ENCODE measurements around the gene FARP1.
A peak's percentile ranks its signal among the peaks of the same experiment; 100 is the strongest.

The FARP1 gene

DNA sequence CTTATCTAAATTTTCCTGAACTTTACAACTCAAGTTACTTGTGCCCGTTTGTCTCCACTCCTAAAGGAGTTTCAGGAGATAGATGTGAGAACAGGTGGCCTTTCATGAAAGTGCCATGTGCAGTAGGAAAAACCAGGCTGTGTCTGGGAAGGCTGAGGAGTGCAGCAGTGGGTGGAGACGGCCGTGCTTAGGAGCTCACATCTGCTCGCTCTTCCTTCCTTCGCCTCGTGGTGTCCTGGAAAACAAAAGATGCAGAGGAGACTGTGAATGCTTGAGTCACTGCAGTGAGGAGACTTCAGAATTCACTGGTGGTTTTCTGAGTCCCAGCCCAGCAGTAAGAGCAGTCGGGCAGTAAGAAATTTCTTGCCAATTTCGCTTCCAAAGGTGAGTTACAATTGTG, 172.6 kb downstream of the FARP1 start:
- peak; percentile 71 for DNase-seq

DNA sequence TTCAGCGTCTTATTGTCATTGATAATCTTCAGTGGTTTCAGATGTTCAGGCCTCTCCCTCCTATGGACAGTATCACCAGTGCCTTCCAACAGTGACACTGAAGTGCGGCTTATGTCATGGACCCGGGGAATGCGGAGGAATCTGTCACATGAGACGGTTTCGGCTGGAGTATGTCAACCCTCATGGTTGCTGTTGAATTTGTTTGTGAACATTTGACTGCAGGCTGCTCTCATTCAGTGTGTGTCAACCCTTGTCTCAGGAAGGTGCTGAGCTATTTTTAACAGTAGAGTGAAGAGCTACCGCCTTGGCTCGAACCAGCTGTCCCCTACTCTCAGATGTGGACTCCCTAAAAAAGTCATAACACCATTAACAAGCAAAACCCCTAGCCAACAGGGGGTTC, 173.0 kb downstream of the FARP1 start:
- DNase-seq, result no peak

DNA sequence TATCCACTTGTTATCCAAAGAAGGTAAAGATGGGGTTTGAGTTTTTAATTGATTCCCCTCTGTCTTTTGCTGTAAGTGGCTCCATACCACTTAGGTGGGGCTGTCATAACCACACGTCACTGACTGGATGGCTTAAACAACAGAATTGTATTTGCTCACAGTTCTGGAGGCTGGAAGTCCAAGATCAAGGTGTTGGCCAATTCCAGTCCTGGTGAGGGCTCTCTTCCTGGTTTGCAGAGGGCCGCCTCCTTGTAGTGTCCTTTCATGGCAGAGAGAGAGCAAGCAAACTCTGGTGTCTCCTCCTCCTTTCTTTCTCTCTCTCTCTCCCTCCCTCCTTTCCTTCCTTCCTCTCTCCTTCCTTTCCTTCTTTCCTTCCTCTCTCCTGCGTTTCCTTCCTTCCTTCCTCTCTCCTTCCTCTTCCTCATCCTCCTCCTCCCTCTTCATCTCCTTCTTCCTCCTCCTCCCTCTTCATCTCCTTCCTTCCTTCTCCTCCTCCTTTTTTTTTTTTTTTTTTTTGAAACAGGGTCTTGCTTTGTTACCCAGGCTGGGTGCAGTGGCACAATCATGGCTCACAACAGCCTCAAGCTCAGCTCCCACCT, 174.8 kb downstream of the FARP1 start:
- DNase-seq, result no peak

DNA sequence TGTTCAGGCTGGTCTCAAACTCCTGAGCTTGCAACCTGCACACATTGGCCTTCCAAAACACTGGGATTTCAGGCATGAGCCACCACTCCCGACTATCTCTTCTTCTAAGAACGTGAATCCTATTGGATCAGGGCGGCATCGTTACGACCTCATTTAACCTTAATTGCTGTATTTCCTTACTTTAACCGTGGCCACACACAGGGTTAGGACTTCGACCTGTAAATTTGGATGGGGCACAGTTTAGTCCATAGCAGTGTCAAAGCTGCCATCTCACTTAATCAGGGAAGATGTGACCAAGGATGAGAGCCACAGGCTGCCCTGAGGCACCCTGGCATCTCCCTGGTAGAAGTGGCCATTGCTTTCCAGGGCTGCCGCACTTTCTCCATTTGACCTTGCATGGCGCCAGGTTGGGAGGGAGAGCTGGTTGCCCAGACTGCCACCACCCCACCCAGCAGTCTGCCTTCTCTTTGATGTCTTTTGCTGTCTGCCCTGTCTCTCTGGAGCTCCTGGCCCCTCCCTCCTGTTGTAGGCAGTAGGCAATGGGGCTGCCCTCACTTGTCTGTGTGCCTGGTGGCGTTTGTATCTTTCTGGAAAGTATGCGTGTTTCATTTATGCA, 175.5 kb downstream of the FARP1 start:
- no peak for DNase-seq

DNA sequence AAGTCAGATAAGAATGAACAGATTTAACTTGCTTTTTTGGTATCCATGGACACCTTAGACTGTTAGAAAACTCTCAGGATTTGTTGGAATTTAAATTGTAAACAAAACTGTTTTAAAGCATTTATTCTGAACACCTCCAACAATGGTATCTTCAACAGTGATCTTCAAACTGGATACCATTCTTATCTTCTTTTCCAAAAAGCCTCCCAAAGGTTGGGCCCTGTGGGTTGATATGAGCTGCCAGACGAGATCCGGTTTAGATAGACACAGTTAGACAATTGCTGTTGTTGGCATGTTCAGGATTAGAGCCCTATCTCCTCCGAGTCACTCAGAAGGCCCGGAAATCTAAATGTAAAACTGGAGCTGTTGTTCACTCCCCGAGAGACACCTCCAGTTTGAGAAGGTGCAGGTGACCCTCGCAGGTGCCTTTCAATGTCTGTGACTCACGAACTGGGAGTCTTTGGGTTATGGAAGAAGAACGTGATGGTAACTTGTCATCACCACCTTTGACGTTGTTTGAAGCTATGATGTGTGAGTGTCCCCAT, 177.7 kb downstream of the FARP1 start:
- DNase-seq, result no peak

DNA sequence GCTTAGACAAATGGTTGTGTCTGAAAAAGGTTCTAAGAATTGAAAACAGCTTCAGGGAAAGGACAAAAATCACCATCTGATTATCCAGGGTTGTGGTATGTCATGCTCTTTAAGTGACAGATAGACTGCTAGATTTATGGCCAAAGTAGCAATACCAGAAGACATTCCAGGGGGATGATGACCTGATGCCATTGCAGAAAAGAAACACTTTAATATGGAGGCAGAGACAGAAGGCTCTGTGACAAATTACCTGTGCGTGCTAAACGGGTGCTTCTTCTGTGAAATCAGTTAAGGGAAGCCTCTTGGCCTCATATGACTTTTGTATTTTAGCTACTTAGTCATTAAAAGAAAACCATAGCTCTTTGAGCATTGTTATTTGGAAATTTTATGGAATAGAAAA, 178.5 kb downstream of the FARP1 start:
- no peak for DNase-seq

DNA sequence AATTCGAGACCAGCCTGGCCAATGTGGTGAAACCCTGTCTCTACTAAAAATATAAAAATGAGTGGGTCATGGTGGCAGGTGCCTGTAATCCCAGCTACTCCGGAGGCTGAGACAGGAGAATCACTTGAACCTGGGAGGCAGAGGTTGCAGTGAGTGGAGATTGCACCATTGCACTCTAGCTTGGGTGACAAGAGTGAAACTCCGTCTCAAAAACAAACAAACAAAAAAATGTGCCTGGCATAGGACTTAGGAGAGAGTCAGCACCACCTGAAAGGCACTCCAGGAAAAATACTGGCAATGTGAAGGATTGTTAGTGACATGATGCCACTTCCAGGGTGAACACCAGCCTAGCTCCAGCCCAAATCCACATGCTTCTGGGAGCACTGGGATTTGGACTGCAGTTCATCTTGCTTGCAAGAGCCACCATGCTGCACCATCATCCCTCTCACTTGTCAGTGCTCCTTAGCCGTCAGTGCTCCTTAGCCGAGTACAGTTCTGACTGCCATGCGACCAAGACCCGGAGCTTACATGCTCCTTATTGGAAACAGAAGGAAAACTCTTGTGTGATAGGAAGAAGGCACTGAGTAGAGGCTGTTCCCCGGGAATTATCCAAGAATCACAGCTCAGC, 179.3 kb downstream of the FARP1 start:
- no peak for DNase-seq

DNA sequence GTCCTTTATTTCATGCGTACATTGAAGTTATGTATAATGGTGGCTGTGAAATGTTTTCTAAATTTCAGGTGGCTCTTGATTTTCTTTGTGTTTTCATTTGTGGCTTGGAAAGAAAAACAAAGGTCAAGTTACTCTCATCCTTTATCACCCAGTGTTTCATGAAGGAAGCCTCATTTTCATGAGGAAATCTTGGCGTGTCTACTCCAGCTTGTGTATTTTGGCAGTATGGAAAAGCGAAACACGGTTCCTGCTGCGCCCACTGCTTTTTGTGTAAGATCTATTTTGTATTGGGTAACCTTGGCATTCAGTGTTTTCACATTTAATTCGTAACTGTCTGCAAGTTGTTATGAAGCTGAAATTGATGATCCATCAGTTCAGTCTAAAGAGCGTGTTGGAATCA, 181.2 kb downstream of the FARP1 start:
- DNase-seq, result no peak

DNA sequence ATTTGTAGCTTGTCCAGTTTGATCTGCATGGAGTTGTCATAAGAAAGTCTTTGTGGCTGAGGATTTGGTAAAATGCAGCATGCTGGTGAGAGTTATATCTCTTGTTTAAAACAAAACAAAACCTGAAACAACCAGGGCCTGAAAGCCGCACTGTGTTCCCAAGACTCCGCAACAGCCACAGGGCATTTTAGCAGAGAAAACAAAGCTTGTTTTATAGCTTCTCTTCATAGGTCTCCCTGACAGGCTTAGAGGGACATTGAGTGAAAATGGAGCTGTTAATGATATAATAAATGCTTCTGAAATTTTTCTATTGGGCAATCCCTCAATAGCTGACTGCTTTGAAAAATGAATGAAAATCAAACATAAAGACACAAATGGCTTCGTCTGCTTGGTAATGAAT, 182.8 kb downstream of the FARP1 start:
- DNase-seq, result no peak

DNA sequence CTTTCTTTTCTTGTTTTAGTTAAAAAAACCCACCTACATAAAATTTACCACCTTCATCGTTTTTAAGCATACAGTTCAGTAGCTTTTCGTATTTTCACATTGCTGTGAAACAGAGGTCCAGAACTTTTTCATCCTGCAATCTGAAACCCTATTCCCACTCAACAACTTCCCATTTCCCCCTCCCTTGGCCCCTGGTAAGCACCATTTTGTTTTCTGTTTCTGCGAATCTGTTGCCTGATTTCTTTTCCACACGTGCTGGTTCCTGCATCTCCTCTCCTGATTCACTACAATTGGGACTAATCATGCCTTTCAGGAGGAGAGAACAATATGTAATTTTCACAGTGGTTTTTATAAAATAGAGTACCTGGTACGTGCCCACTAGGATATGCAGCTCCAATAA, 183.4 kb downstream of the FARP1 start:
- no peak for DNase-seq

DNA sequence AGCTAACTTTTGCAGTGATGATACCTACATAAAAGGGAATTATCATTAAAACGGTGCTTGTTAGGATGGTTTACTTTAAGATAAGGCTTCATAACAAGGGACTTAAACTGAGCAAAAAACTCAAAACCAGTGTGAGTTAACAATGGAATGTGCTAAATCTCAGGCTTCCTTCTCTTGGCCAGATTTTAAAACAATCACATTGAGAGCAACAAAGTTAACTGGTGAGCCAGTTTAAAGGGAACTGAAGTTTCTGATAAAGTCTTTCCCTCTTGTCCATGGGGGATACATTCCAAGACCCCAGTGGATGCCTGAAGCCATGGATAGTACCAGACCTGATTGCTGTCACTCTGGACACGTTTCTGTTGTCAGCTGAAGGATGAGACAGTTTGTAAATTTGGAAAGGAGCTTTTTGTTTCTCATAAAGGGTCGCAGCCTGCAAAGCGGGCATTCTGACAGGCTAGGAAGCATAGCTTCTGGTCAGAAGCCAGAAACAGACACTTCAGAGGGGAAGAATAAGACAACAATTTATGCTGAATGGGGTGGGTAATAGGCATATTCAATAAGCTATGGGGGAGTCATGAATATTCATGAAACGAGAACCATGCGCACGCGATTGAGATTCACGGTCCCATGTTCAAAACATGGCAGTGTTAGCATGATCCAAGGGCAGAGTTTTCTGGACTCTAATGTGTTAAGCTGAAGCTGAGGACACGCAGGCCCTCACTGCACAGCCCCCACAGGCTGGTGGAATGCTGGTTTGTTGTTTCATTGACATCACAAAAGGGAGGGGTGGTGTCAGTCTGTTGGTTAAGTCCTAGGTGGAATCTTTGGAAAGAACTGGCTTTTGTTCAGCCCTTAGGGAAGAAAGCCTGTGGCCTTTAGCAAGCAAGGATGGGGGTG, 184.7 kb downstream of the FARP1 start:
- peak; percentile 88 for DNase-seq

DNA sequence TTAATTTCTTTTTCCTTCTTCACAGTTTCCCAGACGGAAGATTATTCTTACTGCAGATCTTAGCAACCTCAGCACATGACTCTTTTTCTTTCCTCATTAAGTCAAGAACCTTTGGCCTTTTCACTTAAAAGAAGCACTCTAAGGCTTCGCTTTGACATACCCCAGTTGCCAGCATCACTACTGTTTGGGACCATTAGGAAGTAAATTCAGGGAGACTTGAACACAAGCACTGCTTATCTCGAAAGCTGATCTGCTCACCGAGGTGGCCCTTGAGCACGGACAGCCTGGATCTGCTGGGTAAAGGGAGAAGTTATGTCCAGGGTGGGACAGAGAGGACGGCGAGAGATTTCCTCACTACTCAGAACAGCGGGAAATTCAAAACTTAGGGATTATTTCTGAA, 185.6 kb downstream of the FARP1 start:
- no peak for DNase-seq

DNA sequence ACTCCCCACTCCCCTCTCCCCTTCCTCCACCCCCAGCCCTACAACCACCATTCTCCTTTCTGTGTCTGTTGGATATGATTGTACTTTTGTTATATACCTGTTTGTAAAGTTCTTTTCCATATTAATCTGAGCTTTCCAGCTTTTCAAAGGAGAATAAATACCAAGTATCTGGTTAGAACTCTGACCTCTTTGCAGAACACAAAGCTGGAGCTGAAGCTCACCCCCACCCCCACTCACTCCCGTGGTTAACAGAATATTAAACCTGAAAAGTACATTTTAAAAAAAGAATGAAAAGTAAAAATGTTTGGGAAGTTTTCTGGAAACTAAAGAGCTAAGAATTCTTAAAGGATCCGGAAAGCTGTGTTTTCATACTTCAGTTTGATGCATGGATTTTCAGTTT, 189.3 kb downstream of the FARP1 start:
- DNase-seq, result no peak

DNA sequence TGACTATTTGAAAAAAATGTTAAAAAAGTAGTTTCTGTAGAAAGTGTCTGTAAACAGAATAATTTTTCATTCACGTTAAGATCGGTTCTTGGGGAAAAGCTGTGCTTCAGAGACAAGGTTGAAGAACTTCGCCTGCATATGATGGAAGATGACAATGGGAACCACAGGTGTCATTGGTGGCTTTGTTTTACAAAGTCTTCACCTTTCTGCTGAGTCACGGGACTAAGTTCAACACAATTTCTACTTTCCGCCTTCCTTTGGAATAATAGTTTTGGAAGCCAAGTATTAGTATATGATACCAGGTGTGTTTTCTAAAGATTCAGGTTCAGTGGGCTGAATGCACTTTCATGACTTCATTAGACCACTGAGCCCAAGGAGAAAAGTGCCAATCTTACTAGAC, 189.8 kb downstream of the FARP1 start:
- no peak for DNase-seq

DNA sequence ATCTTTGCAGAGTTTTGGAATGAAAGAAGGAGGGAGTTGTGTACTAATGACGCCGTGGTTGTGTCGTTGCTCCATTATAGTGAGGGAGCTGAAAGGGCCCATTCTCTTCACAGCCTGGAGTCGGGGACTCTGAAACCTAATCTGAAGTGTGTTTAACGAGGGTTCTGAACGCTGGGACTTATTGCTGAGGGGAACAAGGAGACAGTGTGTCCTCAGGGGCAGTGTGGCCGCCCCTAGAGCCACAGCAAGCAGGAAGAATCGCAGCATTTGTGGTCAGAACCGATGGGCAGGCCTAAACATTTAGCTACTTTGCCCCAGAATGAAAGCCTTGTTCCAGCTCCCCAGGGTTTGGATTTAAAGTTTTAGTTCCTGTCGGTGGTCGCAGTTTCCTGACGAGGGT, 190.6 kb downstream of the FARP1 start:
- DNase-seq, result no peak

DNA sequence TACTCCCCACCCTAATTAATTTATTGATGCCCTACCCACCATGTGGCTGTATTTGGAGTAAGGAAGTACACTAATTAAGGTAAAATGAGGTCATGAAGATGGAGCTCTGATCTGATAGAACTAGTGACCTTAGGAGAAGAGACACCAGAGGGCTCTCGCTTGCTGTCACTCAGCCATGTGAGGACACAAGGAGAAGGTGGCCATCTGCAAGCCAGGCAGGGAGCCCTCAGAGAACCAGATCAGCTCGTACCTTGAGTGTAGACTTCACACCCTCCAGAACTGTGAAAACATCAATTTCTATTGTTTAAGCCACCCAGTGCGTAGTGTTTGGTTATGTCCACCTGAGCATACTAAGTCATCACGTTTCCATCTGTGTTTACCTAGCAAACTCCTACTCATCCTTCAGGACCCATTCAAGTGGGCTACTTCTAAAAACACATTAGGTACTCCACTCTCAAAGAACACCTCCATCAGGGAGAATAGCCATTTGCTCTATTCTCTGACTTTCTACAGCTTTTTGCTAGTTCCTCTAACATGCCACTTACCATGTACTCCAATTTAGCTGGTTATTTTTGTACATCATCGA, 191.8 kb downstream of the FARP1 start:
- DNase-seq, result no peak

DNA sequence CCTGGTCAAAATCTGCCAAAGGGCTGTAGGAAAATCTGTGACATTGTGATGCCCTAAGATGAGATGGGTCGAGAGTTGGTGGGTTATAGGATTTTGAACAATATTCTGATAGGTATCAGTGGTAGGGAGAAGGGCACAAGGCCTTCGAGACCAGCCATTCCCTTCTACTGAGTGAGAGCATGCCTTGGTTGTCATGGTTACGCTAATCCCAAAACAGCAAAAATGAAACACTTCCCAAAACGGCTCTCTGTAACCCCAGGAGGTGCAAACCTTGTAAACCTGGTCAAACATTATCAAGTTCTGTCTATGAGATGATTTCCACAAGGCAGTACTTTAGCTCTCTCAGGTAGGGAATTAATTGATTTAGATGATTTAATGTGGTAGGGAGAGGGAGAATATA, 192.8 kb downstream of the FARP1 start:
- DNase-seq, result no peak

DNA sequence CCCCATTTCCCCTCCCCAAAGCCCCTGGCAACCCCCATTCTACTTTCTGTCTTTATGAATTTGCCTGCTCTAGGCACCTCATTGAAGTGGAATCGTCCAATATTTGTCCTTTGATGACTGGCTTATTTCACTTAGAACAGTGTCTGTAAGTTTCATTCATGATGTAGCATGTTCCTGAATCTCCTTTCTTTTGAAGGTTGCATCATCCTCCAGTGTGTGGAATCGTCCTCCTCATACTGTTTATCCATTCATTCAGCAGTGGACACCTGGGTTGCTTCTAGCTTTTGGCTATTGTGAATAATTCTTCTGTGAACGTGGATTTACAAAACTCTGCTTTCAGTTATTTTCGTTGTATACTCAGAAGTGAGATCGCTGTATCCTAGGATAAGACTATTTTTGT, 195.4 kb downstream of the FARP1 start:
- no peak for DNase-seq

DNA sequence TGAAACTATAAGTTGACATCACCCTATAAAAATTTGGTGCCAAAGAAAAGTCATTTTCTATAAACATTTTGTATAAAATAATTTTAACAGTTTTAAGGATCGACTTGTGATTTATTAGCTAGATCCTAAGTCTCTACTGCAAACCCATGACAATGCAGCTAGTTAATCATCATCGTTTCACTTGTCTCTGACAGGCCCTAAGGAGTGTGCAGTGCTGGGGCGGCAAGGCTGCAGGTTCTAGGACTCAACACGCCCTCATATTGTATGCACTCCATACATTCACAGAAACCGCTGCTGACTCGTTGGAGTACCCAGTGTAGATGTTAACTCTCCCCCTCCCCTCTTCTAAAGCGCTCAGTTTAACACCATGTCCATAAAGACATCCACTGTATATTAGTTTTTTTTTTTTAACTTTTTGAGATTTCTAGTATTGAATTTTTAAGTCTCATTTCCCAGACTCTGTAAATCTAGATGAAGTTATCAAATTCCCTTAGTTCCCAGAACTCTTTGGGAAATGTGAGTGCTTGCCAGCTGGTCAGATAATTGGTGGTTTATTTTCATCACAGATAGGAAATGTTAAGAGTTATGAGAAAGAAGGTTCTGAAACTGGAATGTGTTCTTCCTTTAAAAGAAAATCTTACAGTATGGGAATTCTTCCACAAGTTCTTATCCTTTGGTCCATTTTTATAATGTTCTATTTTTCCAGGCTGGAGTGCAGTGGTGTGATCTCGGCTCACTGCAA, 197.0 kb downstream of the FARP1 start:
- no peak for DNase-seq

DNA sequence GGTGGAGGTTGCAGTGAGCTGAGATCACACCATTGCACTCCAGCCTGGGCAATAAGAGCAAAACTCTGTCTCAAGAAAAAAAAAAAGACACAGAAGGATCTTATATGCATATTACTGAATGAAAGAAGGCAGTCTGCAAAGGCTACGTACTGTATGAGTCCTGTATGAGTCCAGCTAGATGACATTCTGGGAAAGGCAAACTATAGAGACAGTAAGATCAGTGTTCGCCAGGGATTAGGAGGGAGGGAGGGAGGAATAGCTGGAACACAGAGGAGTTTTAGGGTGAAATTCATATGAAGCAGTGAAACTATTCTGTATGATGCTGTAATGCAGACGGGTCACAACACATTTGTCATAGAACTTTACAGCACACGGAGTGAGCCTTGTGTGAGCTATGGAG, 200.1 kb downstream of the FARP1 start:
- no peak for DNase-seq

DNA sequence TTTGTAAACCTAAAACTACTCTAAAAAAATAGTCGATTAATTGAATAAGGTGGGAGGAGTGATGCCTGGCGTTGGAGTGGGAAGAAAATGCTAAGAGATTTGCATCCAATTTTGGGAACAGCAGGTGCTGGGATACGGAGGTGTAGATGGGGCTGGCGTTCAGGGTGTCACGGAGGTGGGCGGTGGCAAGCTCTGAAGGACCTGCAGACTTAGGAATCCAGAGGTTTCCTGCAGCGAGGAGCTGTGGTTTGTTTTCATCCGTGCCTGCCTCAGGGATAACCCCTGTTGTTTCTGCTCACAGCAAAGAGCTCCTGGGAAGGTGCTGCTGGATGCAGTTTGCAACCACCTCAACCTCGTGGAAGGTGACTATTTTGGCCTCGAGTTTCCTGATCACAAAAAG, 200.6 kb downstream of the FARP1 start:
- no peak for DNase-seq

DNA sequence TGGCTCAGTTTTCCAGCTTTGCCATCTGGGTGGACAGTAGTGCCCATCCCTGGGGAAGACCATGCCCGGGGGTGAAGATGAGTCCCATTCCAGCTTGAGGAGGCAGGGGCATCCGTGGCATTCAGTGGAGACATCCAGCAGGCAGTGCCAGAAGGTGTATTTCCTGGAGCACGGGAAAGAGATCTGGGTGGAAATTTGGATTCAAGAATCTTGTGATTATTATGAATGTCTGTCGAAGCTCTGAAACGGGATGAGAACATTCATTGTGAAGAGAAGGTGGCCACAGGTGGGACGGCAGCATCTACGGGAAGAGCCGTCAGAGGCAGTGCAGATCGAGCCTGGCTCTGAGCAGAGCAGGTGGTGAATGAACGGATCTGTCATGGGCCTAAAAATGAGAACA, 201.5 kb downstream of the FARP1 start:
- no peak for DNase-seq

All from fibroblast of skin of scalp (primary cell).